HCT116 (cell line): Measurements from ENCODE around the gene TIAM2. TPM values are rescaled to one million over a fixed set of nuclear protein-coding genes. Genes with fewer than 3 reads are reported as not detected.

Experiments used
- ATAC-seq: fragments of 200-7000 bp; cut with Tn5 transposase; 2 replicates; pipeline ENCODE4 v1.9.1; 2020; ENCODE audit warnings: mild to moderate bottlenecking, moderate library complexity
- BruUV-seq: library from RNA; stranded (reverse); fragments of 400-500 nt; replicated peaks from 2 replicates; lab custom pipeline; 2021; lab: Mats Ljungman, UMichigan
- CTCF ChIA-PET: fragments of 300-600 bp; sonication (Branson Sonifier 250); formaldehyde crosslinking; loops from one replicate; lab custom pipeline; 2021; ENCODE audit warnings: antibody characterized with exemption; lab: Charles Lee
- POLR2A ChIA-PET: fragments of 300-600, 350-600 bp; sonication (Branson Sonifier 250); formaldehyde crosslinking; loops from one replicate; lab custom pipeline; 2021; ENCODE audit warnings: antibody characterized with exemption; lab: Charles Lee
- RAD21 ChIA-PET, 2 experiments: fragments of 300-600 bp; sonication (Branson Sonifier 250); formaldehyde crosslinking; loops; one replicate each; lab custom pipeline; 2023; ENCODE audit warnings: low total read pairs in 2 of 2; ENCODE audit not compliant: uncharacterized antibody in 2 of 2, unreplicated experiment in 2 of 2, low non-redundant PET in 1 of 2; lab: Charles Lee
- DNase-seq: peaks from one replicate; pipeline ENCODE4 v3.0.0-alpha.2; 2010; ENCODE audit warnings: low read depth, low spot score
- H2AFZ ChIP-seq: fragments of 200-600 bp; shearing (Covaris generic), sonication (generic); 2 replicates; pipeline ENCODE4 v1.6.1; 2017; ENCODE audit warnings: low read depth, mixed run types, mixed read lengths, antibody characterized with exemption, low read length; ENCODE audit not compliant: poor library complexity, severe bottlenecking
- H3K27ac ChIP-seq: 2 replicates; pipeline ENCODE4 v1.5.1; 2012; ENCODE audit warnings: low read depth, low read length
- H3K27me3 ChIP-seq: fragments of 200-600 bp; sonication (generic); 2 replicates; pipeline ENCODE4 v1.6.1; 2016; ENCODE audit warnings: mixed run types, low read length, mixed read lengths; ENCODE audit not compliant: insufficient read depth
- H3K36me3 ChIP-seq, 2 experiments: fragments of 200-500 bp in 1 of 2; fragments of 200-600 bp in 1 of 2; sonication (Bioruptor generic) in 1 of 2; sonication (generic) in 1 of 2; 2 replicates each; pipeline versions ENCODE4 v1.5.1 to v1.6.1; 2014 to 2016; ENCODE audit warnings: low read length in 2 of 2, inconsistent platforms in 1 of 2, mixed read lengths in 1 of 2, mixed run types in 1 of 2; ENCODE audit not compliant: insufficient read depth in 2 of 2, control insufficient read depth in 1 of 2
- H3K4me1 ChIP-seq, 2 experiments: fragments of 200-600 bp in 1 of 2; sonication (generic) in 1 of 2; 2 replicates each; pipeline versions ENCODE4 v1.5.1 to v1.6.1; 2012 to 2017; ENCODE audit warnings: low read length in 2 of 2, inconsistent platforms in 1 of 2, mild to moderate bottlenecking in 1 of 2, mixed read lengths in 1 of 2, mixed run types in 1 of 2, moderate library complexity in 1 of 2; ENCODE audit not compliant: insufficient read depth in 2 of 2, control insufficient read depth in 1 of 2
- H3K4me2 ChIP-seq: fragments of 200-600 bp; sonication (generic); 2 replicates; pipeline ENCODE4 v1.6.1; 2017; ENCODE audit warnings: mixed run types, low read length, mixed read lengths
- H3K4me3 ChIP-seq, 2 experiments: fragments of 200-600 bp in 1 of 2; sonication (generic) in 1 of 2; replicated peaks in 1 of 2; 2 replicates each; pipeline ENCODE4 v1.5.1; 2011 to 2016; ENCODE audit warnings: low read length in 2 of 2, control low read depth in 1 of 2, low read depth in 1 of 2, mild to moderate bottlenecking in 1 of 2, mixed read lengths in 1 of 2, mixed run types in 1 of 2
- H3K79me2 ChIP-seq: fragments of 200-600 bp; sonication (generic); 2 replicates; pipeline ENCODE4 v1.6.1; 2017; ENCODE audit warnings: mild to moderate bottlenecking, mixed run types, low read length, moderate library complexity, mixed read lengths; ENCODE audit not compliant: insufficient read depth
- H3K9ac ChIP-seq: fragments of 200-600 bp; sonication (generic); 2 replicates; pipeline ENCODE4 v1.6.1; 2016; ENCODE audit warnings: low read length, mixed read lengths
- H3K9me2 ChIP-seq: fragments of 200-600 bp; sonication (generic), shearing (Covaris generic); 2 replicates; pipeline ENCODE4 v1.6.1; 2017; ENCODE audit warnings: mixed run types, mild to moderate bottlenecking, moderate library complexity; ENCODE audit not compliant: insufficient read depth
- H3K9me3 ChIP-seq, 2 experiments: fragments of 200-500 bp in 1 of 2; fragments of 200-600 bp in 1 of 2; sonication (Bioruptor generic) in 1 of 2; sonication (generic) in 1 of 2; 2 replicates each; pipeline ENCODE4 v1.6.1; 2014 to 2017; ENCODE audit warnings: low read length in 2 of 2, mixed read lengths in 2 of 2, inconsistent platforms in 1 of 2, low read depth in 1 of 2, mild to moderate bottlenecking in 1 of 2, mixed run types in 1 of 2, moderate library complexity in 1 of 2; ENCODE audit not compliant: control insufficient read depth in 1 of 2, insufficient read depth in 1 of 2
- H4K20me1 ChIP-seq: fragments of 200-600 bp; sonication (generic), shearing (Covaris generic); 2 replicates; pipeline ENCODE4 v1.6.1; 2017; ENCODE audit warnings: mixed run types, mild to moderate bottlenecking, moderate library complexity; ENCODE audit not compliant: insufficient read depth
- CBX3 ChIP-seq: IDR thresholded peaks from 2 replicates; pipeline ENCODE4 v1.6.1; 2012; ENCODE audit warnings: low read depth
- EGR1 ChIP-seq: IDR thresholded peaks from 2 replicates; pipeline ENCODE4 v1.6.1; 2012; ENCODE audit warnings: low read depth
- ELF1 ChIP-seq: IDR thresholded peaks from 2 replicates; pipeline ENCODE4 v1.6.1; 2012; ENCODE audit warnings: low read depth, borderline replicate concordance
- FOSL1 ChIP-seq: IDR thresholded peaks from 2 replicates; pipeline ENCODE4 v1.6.1; 2012; ENCODE audit warnings: low read depth
- POLR2AphosphoS5 ChIP-seq: IDR thresholded peaks from 2 replicates; pipeline ENCODE4 v1.6.1; 2011; ENCODE audit warnings: mild to moderate bottlenecking, low read depth, low read length, moderate library complexity
- RAD21 ChIP-seq: IDR thresholded peaks from 2 replicates; pipeline ENCODE4 v1.6.1; 2012; ENCODE audit warnings: low read depth, mild to moderate bottlenecking
- SP1 ChIP-seq: IDR thresholded peaks from 2 replicates; pipeline ENCODE4 v1.6.1; 2012; ENCODE audit warnings: low read depth
- TCF7L2 ChIP-seq: IDR thresholded peaks from 2 replicates; pipeline ENCODE4 v1.7.0; 2011; ENCODE audit warnings: borderline replicate concordance, inconsistent platforms; ENCODE audit not compliant: insufficient read depth, insufficient read length; ENCODE audit errors: extremely low read depth
- YY1 ChIP-seq: IDR thresholded peaks from 2 replicates; pipeline ENCODE4 v1.6.1; 2011; ENCODE audit warnings: low read length, low read depth, moderate library complexity, mild to moderate bottlenecking; ENCODE audit not compliant: insufficient replicate concordance; ENCODE audit errors: extremely low read depth
- intact Hi-C: fragments of 100-400 bp; cut with micrococcal nuclease; formaldehyde crosslinking; loops from 2 replicates; pipeline ENCODE4 v1.10.0; 2022
- total RNA-seq: library from RNA; stranded (reverse); gene quantifications from one replicate; pipeline ENCODE4 v1.2.1, GENCODE V29; 2021; ENCODE audit not compliant: unreplicated experiment
- TF ChIP-seq, protein P1 (sequence below): IDR thresholded peaks from 2 replicates; pipeline ENCODE4 v1.6.1; 2012; ENCODE audit warnings: low read depth

The TIAM2 gene
- total RNA-seq, 1 experiment from 2014 or later: 9.4 TPM

DNA sequence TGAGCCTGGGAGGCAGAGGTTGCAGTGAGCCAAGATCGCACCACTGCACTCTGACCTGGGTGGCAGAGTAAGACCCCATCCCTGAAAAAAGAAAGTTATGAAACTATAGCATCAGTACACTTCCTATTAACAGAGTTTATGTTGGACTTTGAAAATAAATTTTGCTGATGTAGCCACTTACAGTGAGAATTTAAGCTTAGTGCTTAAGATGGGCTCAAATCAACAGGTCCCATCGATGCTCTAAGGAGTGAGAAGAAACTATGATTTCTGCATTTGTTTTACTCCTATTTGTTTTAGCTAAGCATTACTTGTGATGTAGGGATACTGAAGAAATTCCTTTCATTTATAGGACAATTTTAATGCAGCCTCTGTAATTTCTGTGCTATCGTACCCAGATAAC is 175.4 kb downstream of the TIAM2 start:
- TF ChIP-seq CBX3: no peak
- TF ChIP-seq POLR2AphosphoS5: no peak
- no peak for TF ChIP-seq EGR1
- TF ChIP-seq, protein P1, sequence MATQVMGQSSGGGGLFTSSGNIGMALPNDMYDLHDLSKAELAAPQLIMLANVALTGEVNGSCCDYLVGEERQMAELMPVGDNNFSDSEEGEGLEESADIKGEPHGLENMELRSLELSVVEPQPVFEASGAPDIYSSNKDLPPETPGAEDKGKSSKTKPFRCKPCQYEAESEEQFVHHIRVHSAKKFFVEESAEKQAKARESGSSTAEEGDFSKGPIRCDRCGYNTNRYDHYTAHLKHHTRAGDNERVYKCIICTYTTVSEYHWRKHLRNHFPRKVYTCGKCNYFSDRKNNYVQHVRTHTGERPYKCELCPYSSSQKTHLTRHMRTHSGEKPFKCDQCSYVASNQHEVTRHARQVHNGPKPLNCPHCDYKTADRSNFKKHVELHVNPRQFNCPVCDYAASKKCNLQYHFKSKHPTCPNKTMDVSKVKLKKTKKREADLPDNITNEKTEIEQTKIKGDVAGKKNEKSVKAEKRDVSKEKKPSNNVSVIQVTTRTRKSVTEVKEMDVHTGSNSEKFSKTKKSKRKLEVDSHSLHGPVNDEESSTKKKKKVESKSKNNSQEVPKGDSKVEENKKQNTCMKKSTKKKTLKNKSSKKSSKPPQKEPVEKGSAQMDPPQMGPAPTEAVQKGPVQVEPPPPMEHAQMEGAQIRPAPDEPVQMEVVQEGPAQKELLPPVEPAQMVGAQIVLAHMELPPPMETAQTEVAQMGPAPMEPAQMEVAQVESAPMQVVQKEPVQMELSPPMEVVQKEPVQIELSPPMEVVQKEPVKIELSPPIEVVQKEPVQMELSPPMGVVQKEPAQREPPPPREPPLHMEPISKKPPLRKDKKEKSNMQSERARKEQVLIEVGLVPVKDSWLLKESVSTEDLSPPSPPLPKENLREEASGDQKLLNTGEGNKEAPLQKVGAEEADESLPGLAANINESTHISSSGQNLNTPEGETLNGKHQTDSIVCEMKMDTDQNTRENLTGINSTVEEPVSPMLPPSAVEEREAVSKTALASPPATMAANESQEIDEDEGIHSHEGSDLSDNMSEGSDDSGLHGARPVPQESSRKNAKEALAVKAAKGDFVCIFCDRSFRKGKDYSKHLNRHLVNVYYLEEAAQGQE: no peak
- TF ChIP-seq SP1: no peak
- TF ChIP-seq TCF7L2: no peak
- TF ChIP-seq FOSL1: no peak
- TF ChIP-seq RAD21: no peak
- no peak for TF ChIP-seq YY1
- TF ChIP-seq ELF1: no peak
- ChIA-PET POLR2A (interaction anchor here (1.2 kb wide), 1 partner anchor 15 kb away, joined by 3 read pairs; no protein-coding TSS in a partner anchor), RAD21 (no interaction called here), CTCF (interaction anchor here (1.3 to 3.5 kb wide), 4 partner anchors 78 to 495 kb away, joined by 3 to 15 read pairs (median 12); no protein-coding TSS in a partner anchor)
- Histone ChIP-seq H3K4me3 (no peak overlapping the region; a peak in 1 of 4 replicates), H3K27me3 (no peaks in the 10 kb centered on the region), H4K20me1 (no peaks in the 10 kb centered on the region), H3K27ac (no peak overlapping the region; the same call in 1 of the 2 replicates), H3K4me2 (peak overlapping the region; percentile 67), H3K9me2 (no peaks in the 10 kb centered on the region), H2AFZ (no peak overlapping the region), H3K36me3 (no peaks in the 10 kb centered on the region), H3K4me1 (peaks cover 19 to 40% of the 10 kb centered on the region in 2 experiments), H3K9ac (no peak overlapping the region), H3K9me3 (no peaks in the 10 kb centered on the region), H3K79me2 (no peaks in the 10 kb centered on the region)
- BruUV-seq: no TSS peak
- intact Hi-C loops: loop anchor here (5.0 kb wide), 1 partner anchor 1018 kb away; no protein-coding TSS in a partner anchor
- DNase-seq (no peak), ATAC-seq (no peak)
